ENCODE data around the gene DENND10.
A peak's percentile ranks its signal among the peaks of the same experiment; 100 is the strongest.

DENND10 gene

GRCh38 chr10:119153041-119153440, 49.1 kb downstream of the DENND10 start:
- Mint-ChIP-seq H3K27ac (no peak overlapping the region), H3K27me3 (ENCODE audit: low read depth) (no peaks in the 10 kb centered on the region), H3K9me3 (no peaks in the 10 kb centered on the region), H3K36me3 (ENCODE audit: low read depth) (peaks cover 48% of the 10 kb centered on the region), H3K4me1 (no peaks in the 10 kb centered on the region), H3K4me3 (no peak overlapping the region)
- TF ChIP-seq, protein P1, sequence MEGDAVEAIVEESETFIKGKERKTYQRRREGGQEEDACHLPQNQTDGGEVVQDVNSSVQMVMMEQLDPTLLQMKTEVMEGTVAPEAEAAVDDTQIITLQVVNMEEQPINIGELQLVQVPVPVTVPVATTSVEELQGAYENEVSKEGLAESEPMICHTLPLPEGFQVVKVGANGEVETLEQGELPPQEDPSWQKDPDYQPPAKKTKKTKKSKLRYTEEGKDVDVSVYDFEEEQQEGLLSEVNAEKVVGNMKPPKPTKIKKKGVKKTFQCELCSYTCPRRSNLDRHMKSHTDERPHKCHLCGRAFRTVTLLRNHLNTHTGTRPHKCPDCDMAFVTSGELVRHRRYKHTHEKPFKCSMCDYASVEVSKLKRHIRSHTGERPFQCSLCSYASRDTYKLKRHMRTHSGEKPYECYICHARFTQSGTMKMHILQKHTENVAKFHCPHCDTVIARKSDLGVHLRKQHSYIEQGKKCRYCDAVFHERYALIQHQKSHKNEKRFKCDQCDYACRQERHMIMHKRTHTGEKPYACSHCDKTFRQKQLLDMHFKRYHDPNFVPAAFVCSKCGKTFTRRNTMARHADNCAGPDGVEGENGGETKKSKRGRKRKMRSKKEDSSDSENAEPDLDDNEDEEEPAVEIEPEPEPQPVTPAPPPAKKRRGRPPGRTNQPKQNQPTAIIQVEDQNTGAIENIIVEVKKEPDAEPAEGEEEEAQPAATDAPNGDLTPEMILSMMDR (IDR thresholded peaks at IDR 0.05; ENCODE audit: unreplicated experiment in 3 of 3): no peak

DNA sequence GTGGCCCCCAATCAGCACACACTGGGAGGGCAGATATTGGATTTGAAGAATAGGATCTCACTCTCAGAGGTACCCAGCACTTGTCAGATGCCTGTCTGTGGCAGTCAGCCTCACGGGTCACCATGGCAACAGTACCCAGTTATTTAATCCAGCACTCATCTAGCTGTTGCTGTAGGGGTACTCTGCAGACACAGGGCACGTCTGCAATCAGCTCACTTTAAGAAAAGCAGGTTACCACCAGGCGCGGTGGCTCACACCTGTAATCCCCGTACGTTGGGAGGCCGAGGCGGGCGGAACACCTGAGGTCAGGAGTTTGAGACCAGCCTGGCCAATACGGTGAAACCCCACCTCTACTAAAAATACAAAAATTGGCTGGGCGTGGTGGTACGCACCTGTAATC, 49.7 kb downstream of the DENND10 start:
- no peaks in the 10 kb centered on the region for H3K9me3 Mint-ChIP-seq
- H3K4me1 Mint-ChIP-seq: no peaks in the 10 kb centered on the region
- no peaks in the 10 kb centered on the region for H3K27me3 Mint-ChIP-seq (ENCODE audit: low read depth)
- H3K27ac Mint-ChIP-seq: no peak overlapping the region
- TF ChIP-seq, protein P1 (IDR thresholded peaks at IDR 0.05; ENCODE audit: unreplicated experiment in 3 of 3): no peak
- no peak overlapping the region for H3K4me3 Mint-ChIP-seq
- H3K36me3 Mint-ChIP-seq (ENCODE audit: low read depth): peaks cover 45% of the 10 kb centered on the region

DNA sequence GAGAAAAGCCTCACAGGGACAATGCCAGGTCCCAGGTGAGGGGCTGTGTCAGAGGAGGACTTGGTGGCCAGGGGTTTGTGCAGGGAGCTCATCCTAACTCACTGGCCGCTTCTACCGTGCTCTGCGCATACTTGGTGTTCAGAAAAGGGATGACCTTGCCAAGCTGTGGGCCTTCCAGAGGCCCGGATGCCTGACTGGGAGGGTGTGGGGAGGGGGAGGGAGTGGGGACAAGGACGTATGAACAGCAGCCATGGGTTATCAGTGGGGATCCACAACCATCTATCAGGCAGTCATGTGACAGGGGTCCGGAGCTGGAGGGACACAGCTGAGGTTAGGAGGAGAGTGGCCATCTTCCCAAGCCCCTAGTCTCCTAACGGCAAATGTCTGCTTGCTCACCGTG, 55.4 kb downstream of the DENND10 start:
- Mint-ChIP-seq H3K36me3 (ENCODE audit: low read depth) (peaks cover 23% of the 10 kb centered on the region), H3K9me3 (no peaks in the 10 kb centered on the region), H3K4me3 (no peak overlapping the region), H3K4me1 (peaks cover 14% of the 10 kb centered on the region), H3K27me3 (ENCODE audit: low read depth) (no peaks in the 10 kb centered on the region), H3K27ac (no peak overlapping the region)
- TF ChIP-seq, protein P1 (IDR thresholded peaks at IDR 0.05; ENCODE audit: unreplicated experiment in 3 of 3): no peak

- Mint-ChIP-seq H3K4me3 (peak overlapping the region; percentile 25 to 61 (median 33)), H3K36me3 (ENCODE audit: low read depth) (peaks cover 8% of the 10 kb centered on the region), H3K4me1 (peaks cover 20% of the 10 kb centered on the region)
Observed at GRCh38 chr10:119161680-119162451, 58.0 kb downstream of the DENND10 start.

GRCh38 chr10:119162452-119163092, 58.7 kb downstream of the DENND10 start:
- H3K4me1 Mint-ChIP-seq: peaks cover 21% of the 10 kb centered on the region
- H3K4me3 Mint-ChIP-seq: no peak overlapping the region
- no peaks in the 10 kb centered on the region for H3K9me3 Mint-ChIP-seq
- no peaks in the 10 kb centered on the region for H3K27me3 Mint-ChIP-seq (ENCODE audit: low read depth)
- H3K27ac Mint-ChIP-seq: peak overlapping the region in 1 of 3 experiments; percentile 16
- peaks cover 13% of the 10 kb centered on the region for H3K36me3 Mint-ChIP-seq (ENCODE audit: low read depth)
- TF ChIP-seq, protein P1 (IDR thresholded peaks at IDR 0.05; ENCODE audit: unreplicated experiment in 3 of 3): no peak

More at GRCh38 chr10:119161680-119162451, 58.0 kb downstream of the DENND10 start:
- Mint-ChIP-seq H3K27me3 (ENCODE audit: low read depth) (no peaks in the 10 kb centered on the region), H3K9me3 (no peaks in the 10 kb centered on the region), H3K27ac (peak overlapping the region in 2 of 3 experiments; percentile 16 to 30)
- TF ChIP-seq, protein P1 (IDR thresholded peaks at IDR 0.05; ENCODE audit: unreplicated experiment in 3 of 3): no peak
